NCI-H526 (cell line): ENCODE data around the gene RAD51B.

Source experiments
- DNase-seq, 2 experiments: peaks; one replicate each; lab custom pipeline; 2025; lab: John Stamatoyannopoulos, UW

The RAD51B gene

DNA sequence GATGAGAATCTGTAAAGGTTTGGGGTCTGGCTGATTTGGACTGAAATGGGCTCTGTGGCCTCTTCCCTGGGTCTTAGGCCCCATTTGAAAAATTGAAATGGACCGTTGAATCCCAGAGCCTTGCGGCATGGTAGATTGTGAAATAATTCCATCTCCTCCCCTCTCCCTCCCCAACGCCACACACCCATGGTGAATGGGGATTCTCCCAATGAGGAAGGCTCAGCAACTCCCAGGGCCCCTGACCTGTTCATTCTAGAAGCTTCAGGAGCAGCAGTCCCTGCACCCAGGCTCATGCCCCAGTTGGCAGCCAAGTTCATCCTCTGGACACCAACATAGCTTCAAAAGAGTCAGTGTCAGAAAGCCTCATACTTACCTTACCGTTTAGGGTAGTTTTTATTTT, 755.8 kb downstream of the RAD51B start:
- no peak for DNase-seq

DNA sequence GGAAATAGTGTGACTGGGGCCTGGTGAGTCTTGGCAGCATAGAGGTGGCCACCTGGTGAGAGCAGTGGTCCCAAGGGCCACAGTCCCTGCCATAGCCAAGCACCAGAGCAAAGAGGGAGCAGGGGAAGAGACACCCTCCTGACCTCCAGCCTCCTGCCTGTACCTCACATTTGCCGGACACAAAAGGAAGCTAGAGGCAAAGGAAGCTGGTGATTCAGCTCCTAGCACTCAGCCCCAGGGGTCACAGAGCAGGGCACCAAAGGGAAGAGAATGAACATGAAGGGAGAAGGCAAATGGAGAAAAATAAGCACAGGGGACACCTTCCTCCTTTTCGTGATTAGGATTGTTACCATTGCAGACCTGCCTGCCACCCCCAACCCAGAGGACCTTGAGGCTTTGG, 756.5 kb downstream of the RAD51B start:
- no peak for DNase-seq

DNA sequence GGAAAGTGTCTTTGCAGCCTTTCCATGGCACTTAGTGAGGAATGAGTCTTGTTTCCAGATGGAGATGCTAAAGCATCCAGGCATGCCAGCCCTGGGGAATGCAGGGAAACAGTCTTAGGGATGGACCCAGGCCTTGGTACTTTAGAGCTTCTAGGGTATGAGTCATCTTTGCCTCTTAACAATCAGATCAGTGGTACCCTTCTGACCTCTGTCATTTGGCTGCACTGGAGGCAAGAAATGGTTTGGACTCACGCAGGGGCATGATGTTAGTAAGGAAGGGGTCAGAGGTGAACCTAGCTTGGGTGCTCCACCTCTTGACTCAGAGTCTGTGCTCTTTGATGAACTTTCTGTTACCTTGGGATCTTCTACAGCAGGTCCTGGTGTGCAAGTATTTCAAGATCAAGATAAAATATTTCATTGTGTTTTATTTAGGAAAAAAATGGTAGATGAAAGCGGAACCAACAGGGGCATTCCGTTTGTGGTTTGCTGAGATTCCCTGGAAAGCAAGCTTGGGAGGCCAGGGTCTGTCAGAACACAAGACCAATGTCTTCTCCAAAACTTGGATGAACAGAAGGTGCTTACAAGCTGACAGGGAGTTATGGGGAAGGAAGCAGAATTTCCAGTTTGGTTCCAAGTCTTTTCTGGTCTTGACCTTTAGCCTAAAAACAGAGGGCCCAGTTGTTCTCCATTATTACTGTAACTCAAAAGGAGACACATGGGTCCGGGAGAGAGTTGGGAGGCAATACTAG, 757.1 kb downstream of the RAD51B start:
- no peak for DNase-seq

DNA sequence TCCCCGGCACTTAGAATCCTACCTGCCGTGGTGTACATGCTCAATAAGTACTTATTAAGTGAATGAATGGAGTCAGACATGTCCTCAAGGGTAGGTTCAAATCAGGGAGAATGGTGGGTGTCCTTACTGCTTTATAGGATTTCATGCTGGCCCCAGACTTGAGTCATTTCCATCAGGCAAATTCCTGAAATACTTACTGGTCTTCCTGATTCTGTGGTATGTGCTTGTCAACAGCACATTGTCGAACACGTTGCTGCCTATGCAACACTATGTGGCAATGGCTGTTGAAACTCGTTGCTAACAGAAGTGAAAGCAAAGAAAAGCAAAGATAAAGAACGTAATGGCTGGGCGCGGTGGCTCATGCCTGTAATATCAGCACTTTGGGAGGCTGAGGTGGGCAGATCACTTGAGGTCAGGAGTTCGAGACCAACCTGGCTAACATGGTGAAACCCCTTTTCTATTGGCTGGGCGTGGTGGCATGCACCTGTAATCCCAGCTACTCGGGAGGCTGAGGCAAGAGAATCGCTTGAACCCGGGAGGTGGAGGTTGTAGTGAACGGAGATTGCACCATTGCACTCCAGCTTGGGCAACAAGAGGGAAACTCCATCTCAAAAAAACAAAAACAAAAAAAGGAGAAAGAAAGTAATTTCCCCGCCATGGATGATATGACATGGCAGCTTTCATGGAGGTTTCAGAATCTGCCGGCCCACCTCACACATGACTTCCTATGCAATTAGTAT, 758.4 kb downstream of the RAD51B start:
- no peak for DNase-seq

DNA sequence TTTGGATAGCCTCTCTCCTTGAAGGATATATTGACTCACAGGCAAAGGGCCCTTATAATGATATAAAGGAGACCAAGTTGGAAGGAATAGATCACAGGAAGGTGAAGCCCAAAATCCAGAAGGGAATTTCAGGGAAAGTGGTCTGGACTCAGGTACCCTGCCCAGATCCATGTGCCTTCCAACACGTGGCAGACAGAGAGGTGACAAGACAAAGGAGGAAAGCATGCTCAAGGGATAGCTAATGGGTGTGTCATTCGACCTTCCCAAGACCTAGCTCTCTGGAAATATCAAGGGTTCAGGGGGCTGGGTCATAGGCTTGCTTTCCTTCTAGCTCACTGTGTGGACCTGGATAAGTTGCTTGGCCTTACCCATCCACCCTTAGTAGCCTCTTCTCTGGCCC, 759.0 kb downstream of the RAD51B start:
- DNase-seq: no peak

DNA sequence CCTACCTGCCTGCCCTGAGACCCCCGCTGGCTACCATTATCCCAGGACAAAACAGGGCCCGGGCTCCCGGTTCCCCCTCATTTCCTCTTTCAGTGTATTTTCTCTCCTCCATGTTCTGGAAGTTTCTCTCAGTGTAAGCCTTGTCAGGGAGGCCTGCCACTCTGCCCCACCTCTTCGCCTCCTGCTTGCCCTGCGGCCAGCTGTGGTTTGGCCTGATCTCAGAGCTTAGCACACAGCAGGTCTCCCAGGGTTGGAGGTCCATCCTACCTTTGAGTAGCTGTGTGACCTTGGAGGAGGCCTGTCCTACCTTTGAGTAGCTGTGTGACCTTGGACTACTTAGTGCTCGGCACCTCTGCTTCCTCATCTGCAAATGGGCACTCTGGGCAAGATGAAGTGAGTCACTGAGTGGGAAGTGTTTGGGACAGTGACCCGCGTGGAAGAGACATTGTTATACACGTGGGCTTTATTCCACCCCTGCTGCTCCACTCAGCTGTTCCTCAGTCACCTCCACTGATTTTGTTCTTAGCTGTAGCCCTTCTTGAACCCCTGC, 760.6 kb downstream of the RAD51B start:
- no peak for DNase-seq

DNA sequence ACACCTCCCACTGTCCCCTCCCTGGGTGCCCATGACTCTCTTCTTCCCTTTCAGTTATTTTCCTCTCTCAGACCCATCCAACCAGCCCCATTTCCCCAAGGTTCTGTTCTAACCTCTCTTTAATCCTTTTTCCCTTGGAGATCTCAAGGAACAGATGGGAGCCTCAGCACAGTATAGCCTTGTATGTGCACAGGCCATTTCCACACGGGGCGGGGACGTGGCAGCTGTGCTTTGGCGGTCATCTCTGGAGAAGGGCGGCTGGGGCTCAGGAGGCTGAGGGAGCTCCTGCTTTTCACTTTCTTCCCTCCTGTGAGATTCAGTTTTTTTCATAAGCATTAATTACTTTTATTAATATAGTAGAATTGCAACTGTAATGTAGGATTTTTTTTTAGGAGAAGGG, 761.1 kb downstream of the RAD51B start:
- no peak for DNase-seq

DNA sequence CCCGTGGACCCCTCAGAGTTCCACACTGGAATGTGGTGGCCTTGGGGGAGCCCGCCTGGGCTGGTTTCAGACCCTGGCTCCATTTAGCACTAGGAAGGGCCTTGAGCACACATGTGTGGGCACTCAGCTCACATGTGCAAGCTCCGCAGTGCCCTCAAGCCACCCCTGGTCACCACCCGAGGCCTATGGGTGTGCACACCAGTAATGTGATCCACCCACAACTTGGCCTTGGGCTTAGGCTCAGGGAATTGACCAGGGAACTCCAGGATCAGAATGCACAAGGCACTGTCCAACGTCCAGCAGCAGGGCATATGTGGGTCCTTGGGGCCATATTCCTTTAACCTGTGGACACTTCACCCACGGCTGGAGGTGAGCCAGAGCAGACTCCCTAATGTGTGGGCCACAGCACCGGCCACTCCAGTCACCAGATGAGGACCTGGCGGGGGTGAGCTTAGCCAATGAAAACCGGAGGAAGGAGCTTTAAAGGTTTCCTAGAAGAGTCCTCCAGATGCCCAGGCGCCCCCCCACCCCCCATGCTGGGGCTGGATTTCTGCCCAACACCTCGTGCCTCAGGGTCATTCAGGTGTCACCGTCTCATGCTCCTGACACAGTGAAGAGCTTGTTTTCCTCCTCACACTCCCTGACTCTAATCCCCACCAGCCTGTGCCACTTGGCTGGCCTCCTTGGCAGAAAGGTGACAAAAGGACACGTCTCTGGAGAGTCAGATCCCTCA, 764.1 kb downstream of the RAD51B start:
- no peak for DNase-seq

DNA sequence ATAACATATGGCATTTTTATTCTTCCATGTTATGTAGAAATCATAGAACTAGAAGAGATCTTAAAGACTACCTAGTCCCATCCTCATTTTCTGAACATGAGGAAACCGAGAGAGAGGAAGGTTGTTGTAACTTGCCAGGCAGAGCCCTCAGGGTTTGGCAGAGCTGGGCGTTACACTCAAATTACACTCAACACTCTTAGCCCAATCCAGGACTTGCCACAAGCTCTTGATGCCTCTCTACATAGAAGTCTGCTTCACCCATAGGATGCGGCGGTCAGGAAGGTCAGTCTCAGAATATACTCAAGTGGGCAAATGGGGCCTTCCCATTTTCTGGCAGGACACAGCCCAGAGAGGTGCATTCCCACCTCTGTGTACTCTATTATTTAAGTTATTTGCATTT, 765.2 kb downstream of the RAD51B start:
- DNase-seq: no peak

DNA sequence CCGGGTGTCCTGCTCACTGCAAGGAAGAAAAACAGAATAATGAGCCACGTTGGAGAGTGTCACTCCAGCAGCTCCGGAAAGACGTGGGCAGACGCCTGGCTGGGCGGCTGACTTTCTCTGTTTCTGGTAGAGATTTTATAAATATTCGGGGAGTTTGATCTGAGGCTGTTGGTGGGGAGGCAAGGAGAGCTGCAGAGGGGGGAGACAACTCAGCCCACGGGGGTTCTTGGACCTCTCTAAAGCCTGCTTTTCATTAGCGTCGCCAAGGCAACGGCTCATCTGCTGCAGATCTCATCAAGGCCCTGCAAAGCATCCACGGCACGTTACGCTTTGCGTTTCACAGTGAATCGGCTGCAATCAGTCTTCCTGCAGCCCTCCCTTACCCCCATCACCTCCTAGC, 766.1 kb downstream of the RAD51B start:
- no peak for DNase-seq

DNA sequence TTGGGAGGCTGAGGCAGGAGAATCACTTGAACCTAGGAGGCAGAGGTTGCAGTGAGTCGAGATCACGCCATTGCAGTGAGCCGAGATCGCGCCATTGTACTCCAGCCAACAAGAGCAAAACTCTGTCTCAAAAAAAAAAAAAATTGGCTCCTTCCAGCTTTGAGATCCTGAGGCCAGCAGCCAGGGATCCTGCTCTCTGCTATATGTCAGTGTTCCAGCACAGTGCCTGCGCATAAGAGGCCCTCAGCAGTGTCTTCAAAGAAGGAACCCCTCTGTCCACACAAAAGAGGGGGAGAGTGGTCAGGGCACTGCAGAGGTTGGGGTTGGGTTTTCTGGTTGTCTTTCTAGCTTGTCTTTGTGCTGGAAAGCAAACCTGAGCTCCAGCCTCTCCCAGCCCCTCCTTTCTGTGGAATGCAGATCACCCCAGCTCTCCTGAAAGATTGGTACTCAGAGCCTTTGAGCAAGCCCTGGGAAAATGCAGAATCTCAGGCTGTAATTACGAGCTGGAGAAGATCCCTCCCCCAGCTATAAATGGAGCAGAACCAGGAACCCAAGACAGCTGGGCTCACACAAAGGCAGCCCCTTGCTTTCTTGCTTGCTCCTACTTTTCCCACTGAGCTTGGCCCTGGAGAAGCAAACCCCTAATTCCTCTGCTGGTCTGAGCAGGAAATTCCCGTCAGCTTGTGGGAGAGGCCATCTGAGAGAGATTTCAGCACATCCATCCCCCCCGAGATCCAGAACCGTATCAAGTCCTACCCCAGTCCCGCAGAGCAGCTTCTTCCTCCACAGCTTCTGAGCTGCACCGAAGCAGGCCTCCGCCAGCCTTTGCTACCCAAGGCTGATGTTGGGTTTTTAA, 767.5 kb downstream of the RAD51B start:
- DNase-seq: no peak

DNA sequence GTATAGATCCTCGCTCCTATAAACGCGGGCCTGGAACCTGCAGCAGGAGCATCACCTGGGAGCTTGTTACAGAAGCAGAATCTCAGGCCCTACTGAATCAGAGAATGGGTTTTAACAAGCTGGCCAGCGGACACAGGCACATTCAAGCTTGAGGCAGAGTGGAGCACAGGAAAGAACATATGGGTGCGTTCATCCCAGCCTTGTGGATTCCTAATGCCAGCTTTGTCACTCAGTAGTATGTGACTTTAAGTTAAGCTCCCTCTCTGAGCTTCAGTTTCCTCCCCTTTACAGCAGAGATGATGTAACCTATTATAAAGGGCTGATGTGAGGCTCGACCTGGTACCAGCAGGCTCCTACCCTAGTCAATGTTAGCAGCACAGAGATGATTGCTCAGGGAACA, 768.4 kb downstream of the RAD51B start:
- DNase-seq: no peak

DNA sequence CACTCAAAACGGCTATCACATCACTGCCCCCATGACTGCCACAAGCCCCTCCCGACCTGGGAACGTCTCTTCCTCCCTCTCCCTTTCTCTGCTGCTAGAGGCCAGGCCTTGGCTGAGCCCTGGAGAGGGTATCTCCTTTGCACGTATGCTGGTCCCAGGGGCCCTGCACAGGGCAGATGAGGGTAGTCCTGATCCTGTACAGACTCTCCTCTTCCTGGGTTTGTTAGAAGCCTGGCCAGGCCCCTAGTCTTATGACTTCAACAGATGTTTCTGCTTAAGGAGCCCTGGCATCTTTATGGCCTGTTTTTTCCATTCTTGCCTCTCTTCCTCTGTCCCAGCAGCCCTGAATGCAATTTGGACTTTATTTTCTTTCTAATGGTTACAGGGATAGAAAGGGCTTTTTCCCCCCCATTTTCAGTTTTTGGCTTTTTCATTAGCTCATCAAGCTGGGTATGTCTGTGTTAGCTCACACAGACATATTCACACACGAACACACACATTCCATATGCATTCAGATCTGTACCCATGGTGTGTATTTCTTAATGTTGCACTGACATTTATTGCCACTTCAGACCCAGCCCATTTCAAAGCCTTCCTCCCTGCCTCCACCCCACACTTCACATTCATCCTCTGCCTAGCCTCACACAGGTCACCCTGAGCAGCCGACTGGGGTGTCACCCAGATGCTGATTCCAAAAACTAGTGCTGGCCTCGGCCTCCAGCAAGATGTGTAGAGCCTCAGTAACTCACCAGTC, 770.0 kb downstream of the RAD51B start:
- DNase-seq: no peak

DNA sequence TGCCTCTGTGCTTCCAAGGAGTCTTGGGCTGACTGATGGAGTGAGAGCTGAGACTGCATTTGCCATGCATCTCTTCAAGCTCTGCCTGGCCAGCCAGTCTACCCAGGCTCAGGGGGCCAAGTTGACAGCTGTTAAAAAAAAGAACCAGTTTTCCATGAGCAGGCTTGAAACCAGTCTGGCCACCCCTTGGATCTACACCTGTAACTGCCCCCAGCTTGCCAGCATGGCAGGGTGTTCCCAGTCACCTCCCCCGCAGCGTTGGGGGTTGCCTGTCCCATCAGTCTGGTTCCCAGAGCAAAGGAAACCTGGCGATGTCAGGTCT, 770.6 kb downstream of the RAD51B start:
- DNase-seq: no peak

DNA sequence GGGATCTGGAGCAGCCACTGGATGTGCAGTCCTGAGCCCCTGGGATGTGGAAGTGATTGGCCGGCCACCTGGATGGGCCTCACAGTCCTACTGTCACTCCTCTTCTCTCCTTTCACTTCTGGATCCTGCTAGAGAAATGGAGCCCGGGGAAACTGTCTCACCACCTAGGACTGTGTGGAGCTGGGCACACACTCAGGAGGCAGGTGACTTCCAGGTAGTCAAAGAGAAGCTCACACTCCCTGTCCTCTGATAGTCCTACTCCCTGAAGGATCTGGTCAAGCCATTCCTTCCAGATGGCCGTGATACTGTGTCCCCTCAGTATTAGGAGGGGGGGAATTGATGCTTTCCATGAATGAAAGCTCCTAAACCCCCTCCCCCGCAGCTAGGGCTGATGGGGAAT, 772.2 kb downstream of the RAD51B start:
- no peak for DNase-seq

DNA sequence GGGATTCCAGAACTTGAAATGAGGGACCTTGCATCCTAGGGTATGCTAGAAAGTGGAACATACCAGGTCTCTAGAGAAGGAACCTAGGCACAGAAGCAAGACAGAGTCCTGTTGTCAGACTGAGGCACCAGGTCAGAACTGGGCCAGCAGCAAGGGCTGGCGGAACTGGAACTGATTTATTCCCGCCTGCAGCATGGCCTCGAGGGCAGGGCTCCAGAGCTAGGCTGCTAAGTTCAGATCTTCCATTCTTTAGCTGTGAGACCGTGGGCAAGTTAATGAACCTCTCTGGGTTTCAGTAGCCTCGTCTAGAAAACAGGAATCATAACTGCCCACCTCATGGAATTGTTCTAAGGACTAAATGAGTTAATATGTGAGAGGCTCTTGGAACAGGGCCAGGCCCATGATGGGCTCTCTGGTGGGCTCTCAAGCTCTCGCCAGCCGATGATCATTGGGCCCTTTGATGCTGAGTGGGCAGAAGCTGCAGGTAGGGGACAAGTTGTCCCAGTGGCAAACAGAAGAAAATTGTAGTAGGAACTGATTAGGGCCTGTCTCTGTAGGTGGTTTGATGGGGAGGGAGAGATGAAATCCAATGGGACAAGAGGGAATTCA, 773.5 kb downstream of the RAD51B start:
- DNase-seq: no peak

DNA sequence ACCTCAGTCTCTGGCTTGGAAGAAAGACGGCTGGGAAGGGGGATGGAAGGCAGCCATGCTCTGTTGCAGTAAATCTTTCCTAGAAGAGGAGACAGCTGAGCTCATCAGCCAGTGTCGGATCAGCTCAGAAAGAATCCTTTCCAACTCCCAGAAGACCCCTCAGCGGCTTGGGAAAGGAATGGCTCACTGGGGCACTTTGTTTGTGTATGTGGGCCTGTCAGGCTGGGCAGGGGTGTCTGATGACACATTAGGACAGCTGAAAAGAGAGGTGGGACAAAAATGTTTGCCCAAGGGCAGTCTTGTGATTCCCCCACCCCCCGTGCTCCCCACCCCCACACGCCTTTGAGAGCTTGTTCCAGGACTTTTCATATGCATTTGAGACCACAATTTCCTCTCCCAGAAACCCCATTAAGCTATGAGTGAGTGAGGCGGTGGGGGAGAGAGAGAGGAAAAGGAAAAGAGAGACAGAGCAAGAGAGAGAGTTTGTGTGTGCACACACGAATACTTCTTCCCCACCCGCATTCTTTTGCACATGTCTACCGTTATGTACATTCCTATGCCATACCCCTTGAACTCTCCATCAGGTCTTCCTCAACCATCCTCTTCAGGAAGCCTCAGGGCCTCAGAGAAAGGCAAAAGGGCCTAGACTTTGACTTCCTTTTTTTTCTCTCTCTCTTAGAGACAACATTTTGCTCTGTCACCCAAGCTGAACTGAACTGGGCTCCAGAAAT, 774.4 kb downstream of the RAD51B start:
- DNase-seq: no peak

DNA sequence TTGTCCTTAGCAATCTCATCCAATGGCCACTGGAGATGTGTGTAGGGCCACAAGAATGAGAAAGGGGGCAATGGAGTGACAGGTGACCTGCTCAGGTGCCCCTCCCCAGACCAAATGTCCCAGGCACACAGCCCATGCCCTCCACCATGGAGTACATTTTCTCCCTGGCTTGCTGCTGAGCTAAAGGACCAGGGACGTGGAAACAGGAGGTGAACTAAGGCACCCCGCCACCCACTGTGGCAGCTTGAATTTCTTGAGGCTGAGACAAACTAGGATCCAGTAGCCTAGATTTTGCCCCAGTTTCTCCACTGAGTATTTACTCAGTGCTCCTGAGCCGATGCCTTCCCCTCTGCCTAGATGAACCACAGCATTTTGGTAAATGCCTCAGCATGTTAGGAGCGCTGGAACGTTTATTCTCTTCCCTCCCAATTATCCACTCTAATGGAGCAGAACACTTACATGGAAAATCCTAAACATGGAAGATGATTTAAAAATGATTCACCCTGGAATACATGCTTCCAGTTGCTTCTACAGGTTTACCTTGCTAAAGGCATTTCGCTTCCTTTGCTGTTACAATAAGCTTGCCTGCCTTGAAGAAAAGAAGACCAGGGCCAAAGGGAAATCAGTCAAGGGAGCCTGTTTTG, 775.3 kb downstream of the RAD51B start:
- no peak for DNase-seq

DNA sequence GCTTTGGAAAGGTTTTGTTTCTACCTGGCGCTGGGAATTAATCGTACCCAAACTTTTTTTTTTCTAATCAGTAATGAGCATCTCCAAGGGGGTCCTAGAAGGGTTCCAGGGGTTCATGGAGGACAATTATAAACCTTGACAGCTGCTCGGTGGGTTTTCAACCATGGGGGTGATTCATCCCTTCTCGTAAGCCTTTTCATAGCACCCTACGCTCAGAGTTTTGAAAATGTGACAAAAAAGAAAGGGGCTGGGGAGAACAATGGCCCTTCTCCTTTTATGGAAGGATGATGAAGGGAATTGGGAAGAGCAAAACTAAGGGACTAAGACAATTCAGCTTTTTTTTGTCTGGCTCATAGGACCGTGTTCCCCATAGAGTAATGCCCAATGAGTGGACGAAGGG, 776.6 kb downstream of the RAD51B start:
- DNase-seq: no peak

DNA sequence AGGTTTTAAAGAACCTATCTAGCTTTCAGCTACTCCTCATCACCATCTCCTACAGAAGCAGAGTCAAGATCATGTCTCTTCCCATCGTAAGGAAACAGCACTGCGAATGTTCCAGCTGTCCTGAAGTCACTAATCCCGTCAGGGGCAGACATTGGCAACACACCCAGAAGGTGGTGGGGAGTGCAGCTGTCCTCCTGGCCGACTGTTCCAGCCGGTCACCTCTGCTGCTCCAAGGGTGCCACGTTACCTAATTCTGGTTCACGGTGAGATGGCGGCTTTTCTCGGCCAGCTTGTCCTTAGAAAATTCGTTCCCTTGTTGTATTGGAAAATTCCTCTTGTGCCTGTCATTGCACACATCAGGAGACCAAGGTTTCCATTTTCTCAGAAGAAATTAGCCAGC, 777.1 kb downstream of the RAD51B start:
- no peak for DNase-seq
